Glutamatergic neuron (in vitro differentiated cells): Measurements from ENCODE around the gene SLC10A7. TPM values are rescaled to one million over a fixed set of nuclear protein-coding genes. Genes with fewer than 3 reads are reported as not detected.

Source experiments
- DNase-seq: peaks from one replicate; pipeline ENCODE4 v3.0.0; 2022
- H3K27ac Mint-ChIP-seq: one replicate; pipeline ENCODE4 v1.8.0; 2020; ENCODE audit warnings: mild to moderate bottlenecking, mixed read lengths, inconsistent platforms; ENCODE audit not compliant: unreplicated experiment
- H3K27me3 Mint-ChIP-seq: one replicate; pipeline ENCODE4 v1.8.0; 2020; ENCODE audit warnings: mild to moderate bottlenecking, moderate library complexity, mixed read lengths, inconsistent platforms; ENCODE audit not compliant: unreplicated experiment
- H3K36me3 Mint-ChIP-seq: one replicate; pipeline ENCODE4 v1.8.0; 2020; ENCODE audit warnings: mild to moderate bottlenecking, mixed read lengths, inconsistent platforms; ENCODE audit not compliant: unreplicated experiment
- H3K4me1 Mint-ChIP-seq: one replicate; pipeline ENCODE4 v1.8.0; 2020; ENCODE audit warnings: mild to moderate bottlenecking, low read depth, mixed read lengths, inconsistent platforms; ENCODE audit not compliant: unreplicated experiment
- H3K4me3 Mint-ChIP-seq: one replicate; pipeline ENCODE4 v1.8.0; 2020; ENCODE audit warnings: mild to moderate bottlenecking, mixed read lengths, inconsistent platforms; ENCODE audit not compliant: unreplicated experiment
- H3K9me3 Mint-ChIP-seq: one replicate; pipeline ENCODE4 v1.8.0; 2020; ENCODE audit warnings: mild to moderate bottlenecking, moderate library complexity, mixed read lengths, inconsistent platforms; ENCODE audit not compliant: unreplicated experiment
- CTCF ChIP-seq: fragments of 200-600 bp; sonication (generic); IDR thresholded peaks from one replicate; pipeline ENCODE4 v1.5.0; 2021; ENCODE audit not compliant: partially characterized antibody, unreplicated experiment
- microRNA-seq: library from miRNA; unstranded; fragments of <30 nt; microRNA quantifications from one replicate; pipeline ENCODE4, GENCODE V29; 2020; ENCODE audit not compliant: unreplicated experiment
- total RNA-seq: library from RNA; stranded (reverse); fragmentation: NEBNext Ultra II Directional; extraction: Animal tissue kit (Norgen Biotek cat#: 25700); gene quantifications from one replicate; pipeline ENCODE4 v1.2.1, GENCODE V29; 2021; ENCODE audit not compliant: unreplicated experiment

Gene SLC10A7
- total RNA-seq, 1 donor from 2014 or later, result 13.5 TPM

DNA sequence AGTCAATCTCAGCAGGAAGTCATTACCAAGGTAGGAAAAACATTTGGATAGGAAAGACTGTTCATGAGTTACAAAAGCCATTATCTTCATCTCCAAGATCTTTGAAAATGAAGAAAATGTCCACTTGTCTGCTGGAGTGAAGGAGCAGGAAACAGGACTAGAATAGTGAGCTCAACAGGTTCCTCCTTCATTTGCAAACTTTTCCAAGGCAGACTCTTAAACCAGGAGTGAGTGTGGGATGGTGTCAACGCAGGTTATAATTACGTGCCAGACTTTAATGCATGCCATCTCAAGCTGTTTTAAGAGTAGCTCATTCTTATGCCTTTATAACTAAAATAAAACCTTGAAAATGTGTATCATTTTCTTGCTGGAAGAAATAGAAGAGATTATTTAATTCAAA, 310.9 kb downstream of the SLC10A7 start:
- no peak for DNase-seq
- Mint-ChIP-seq H3K9me3 (no peaks in the 10 kb centered on the region), H3K4me1 (no peaks in the 10 kb centered on the region), H3K4me3 (no peak overlapping the region), H3K36me3 (peaks cover 13% of the 10 kb centered on the region), H3K27ac (no peak overlapping the region), H3K27me3 (no peaks in the 10 kb centered on the region)
- no peak for TF ChIP-seq CTCF

DNA sequence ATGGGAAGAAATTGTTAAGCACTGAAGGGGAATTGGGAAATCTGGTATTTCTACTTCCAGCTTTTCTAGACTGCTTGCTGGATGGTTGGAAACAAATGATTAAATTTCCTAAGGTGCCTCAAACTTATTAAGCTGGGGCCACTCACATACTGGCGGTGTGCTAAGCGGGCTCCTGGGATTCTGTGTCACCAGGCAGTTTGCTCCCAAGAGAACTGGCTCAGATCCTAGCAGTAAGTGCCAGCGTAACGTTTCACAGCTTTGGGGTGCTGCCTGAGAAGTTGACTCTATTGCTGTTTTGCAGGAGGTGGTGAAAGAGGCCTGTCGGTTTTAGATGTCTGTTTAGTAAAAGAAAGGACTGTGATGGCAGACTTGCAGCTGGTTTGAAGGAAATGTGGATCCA, 314.3 kb downstream of the SLC10A7 start:
- H3K27me3 Mint-ChIP-seq, result peaks cover 2% of the 10 kb centered on the region
- H3K4me1 Mint-ChIP-seq, result no peaks in the 10 kb centered on the region

More for the DNA sequence above, 314.3 kb downstream of the SLC10A7 start:
- Mint-ChIP-seq H3K9me3 (no peaks in the 10 kb centered on the region), H3K4me3 (no peak overlapping the region), H3K36me3 (peaks cover 9% of the 10 kb centered on the region), H3K27ac (no peak overlapping the region)
- DNase-seq, result no peak
- TF ChIP-seq CTCF, result no peak

Small RNA genes within 50 kb of the gene (microRNA-seq; reads per million reads assigned to microRNA genes)
- gene MIR7849, result not detected

Other genes with a start within 250 kb of the SLC10A7 start
- gene POU4F2, start 117.0 kb upstream of the SLC10A7 start, total RNA-seq, result 1.8 TPM